Naive thymus-derived CD4-positive, alpha-beta T cell (primary cell): ENCODE measurements around the gene MAGI2. TPM values are rescaled to one million over a fixed set of nuclear protein-coding genes. Genes with fewer than 3 reads are reported as not detected.

Experiments
- ATAC-seq: fragments of 150-1000 bp; cut with Tn5 transposase; 2 replicates; pipeline ENCODE4 v1.10.0; 2021; ENCODE audit warnings: mild to moderate bottlenecking, moderate library complexity
- CTCF ChIA-PET: fragments of 350-600 bp; sonication (Branson Sonifier 250); formaldehyde crosslinking; loops from one replicate; lab custom pipeline; 2021; ENCODE audit warnings: antibody characterized with exemption; lab: Charles Lee
- POLR2A ChIA-PET: fragments of 350-600 bp; sonication (Branson Sonifier 250); formaldehyde crosslinking; loops from one replicate; lab custom pipeline; 2021; ENCODE audit warnings: antibody characterized with exemption, inconsistent platforms; lab: Charles Lee
- DNase-seq, 9 donors: peaks; one replicate each; pipeline versions ENCODE4 v3.0.0 to v3.0.0-alpha.2; 2020 to 2022; ENCODE audit warnings: mixed read lengths in 1 of 9
- H3K27ac ChIP-seq: one replicate; pipeline ENCODE4 v1.7.0; 2013; ENCODE audit warnings: mild to moderate bottlenecking, low read depth, low read length, moderate library complexity
- H3K27me3 ChIP-seq, 2 donors: one replicate each; pipeline ENCODE4 v1.7.0; 2013; ENCODE audit warnings: low read length in 2 of 2, mild to moderate bottlenecking in 2 of 2, moderate library complexity in 2 of 2; ENCODE audit not compliant: control insufficient read depth in 2 of 2, insufficient read depth in 2 of 2
- H3K36me3 ChIP-seq, 3 experiments: 1 replicate in 2 of 3; 2 replicates in 1 of 3; pipeline ENCODE4 v1.7.0; 2013; ENCODE audit warnings: low read length in 3 of 3, mild to moderate bottlenecking in 3 of 3, moderate library complexity in 1 of 3; ENCODE audit not compliant: insufficient read depth in 3 of 3, control insufficient read depth in 2 of 3
- H3K4me1 ChIP-seq, 2 donors: one replicate each; pipeline ENCODE4 v1.7.0; 2013; ENCODE audit warnings: low read length in 2 of 2, mild to moderate bottlenecking in 2 of 2, moderate library complexity in 1 of 2; ENCODE audit not compliant: control insufficient read depth in 2 of 2, insufficient read depth in 2 of 2
- H3K4me3 ChIP-seq: 2 replicates; pipeline ENCODE4 v1.7.0; 2013; ENCODE audit warnings: mild to moderate bottlenecking, low read length
- H3K9me3 ChIP-seq, 3 experiments: 1 replicate in 2 of 3; 2 replicates in 1 of 3; pipeline ENCODE4 v1.7.0; 2013; ENCODE audit warnings: low read length in 3 of 3; ENCODE audit not compliant: control insufficient read depth in 2 of 3
- H3K27ac Mint-ChIP-seq, 9 donors: one replicate each; pipeline ENCODE4 v1.8.0; 2020 to 2022; ENCODE audit warnings: mixed read lengths in 9 of 9, mild to moderate bottlenecking in 8 of 9, moderate library complexity in 5 of 9, inconsistent platforms in 2 of 9
- H3K27me3 Mint-ChIP-seq, 5 donors: one replicate each; pipeline ENCODE4 v1.8.0; 2021 to 2022; ENCODE audit warnings: mixed read lengths in 5 of 5, mild to moderate bottlenecking in 1 of 5
- H3K36me3 Mint-ChIP-seq, 5 donors: one replicate each; pipeline ENCODE4 v1.8.0; 2020 to 2022; ENCODE audit warnings: mixed read lengths in 5 of 5, mild to moderate bottlenecking in 3 of 5, inconsistent platforms in 1 of 5
- H3K4me1 Mint-ChIP-seq, 7 donors: one replicate each; pipeline ENCODE4 v1.8.0; 2020 to 2022; ENCODE audit warnings: mixed read lengths in 7 of 7, mild to moderate bottlenecking in 3 of 7, inconsistent platforms in 1 of 7
- H3K4me3 Mint-ChIP-seq, 10 donors: one replicate each; pipeline ENCODE4 v1.8.0; 2020 to 2022; ENCODE audit warnings: mild to moderate bottlenecking in 10 of 10, mixed read lengths in 10 of 10, moderate library complexity in 6 of 10, inconsistent platforms in 2 of 10
- H3K9me3 Mint-ChIP-seq, 11 donors: one replicate each; pipeline ENCODE4 v1.8.0; 2020 to 2022; ENCODE audit warnings: mixed read lengths in 11 of 11, mild to moderate bottlenecking in 4 of 11, inconsistent platforms in 1 of 11, moderate library complexity in 1 of 11
- intact Hi-C, 2 donors: fragments of 100-400 bp; cut with micrococcal nuclease; formaldehyde crosslinking; loops; one replicate each; pipeline ENCODE4 v1.15.1; 2023
- polyA plus RNA-seq, 2 donors: library from polyadenylated mRNA; unstranded; fragments of 300-500 nt; fragmentation: Illumina TruSeq; gene quantifications; one replicate each; pipeline ENCODE4 v1.2.3, GENCODE V29; 2021
- total RNA-seq, 6 experiments: library from RNA in 5 of 6; stranded (reverse) in 5 of 6; gene quantifications; 1 replicate in 5 of 6; 2 replicates in 1 of 6; pipeline ENCODE4 v1.2.3 and lab custom pipeline; 2021 to 2026

MAGI2 gene
- total and polyA plus RNA-seq, 7 experiments from 2014 or later, result 0.05 to 0.67 (median 0.15) TPM; not detected in 3

DNA sequence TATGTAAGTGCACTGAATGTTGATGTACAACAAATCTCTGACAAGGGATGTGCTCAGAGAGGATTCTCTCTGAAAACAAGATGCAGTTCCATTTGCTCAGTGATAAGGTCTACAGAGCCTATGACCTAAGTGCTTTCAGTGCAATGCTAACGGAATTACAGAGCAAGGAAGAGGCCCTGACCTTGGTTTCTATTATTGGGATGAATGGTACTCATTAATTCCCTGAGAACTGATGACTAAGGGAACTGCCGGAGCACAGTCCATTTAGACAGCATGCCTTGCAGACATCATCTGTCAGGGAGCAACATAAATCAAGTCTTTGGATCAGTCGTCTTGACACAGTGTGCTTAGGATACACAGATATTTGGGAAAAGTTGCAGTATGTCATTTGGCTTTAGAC, 1314.1 kb downstream of the MAGI2 start:
- no peaks in the 10 kb centered on the region for H3K36me3 Mint-ChIP-seq
- Histone ChIP-seq H3K27ac (no peak overlapping the region), H3K36me3 (no peaks in the 10 kb centered on the region), H3K4me1 (no peaks in the 10 kb centered on the region), H3K9me3 (no peaks in the 10 kb centered on the region), H3K4me3 (no peak overlapping the region), H3K27me3 (no peaks in the 10 kb centered on the region)
- H3K4me1 Mint-ChIP-seq, result no peaks in the 10 kb centered on the region
- intact Hi-C loops, result no loop called here
- H3K27ac Mint-ChIP-seq, result no peak overlapping the region
- DNase-seq (no peak), ATAC-seq (no peak)
- H3K27me3 Mint-ChIP-seq, result peaks cover 5 to 22% (median 9%) of the 10 kb centered on the region in 5 donors
- no peaks in the 10 kb centered on the region for H3K9me3 Mint-ChIP-seq
- POLR2A ChIA-PET, result no interaction called here
- CTCF ChIA-PET, result no interaction called here
- H3K4me3 Mint-ChIP-seq, result no peak overlapping the region

- no peak overlapping the region for H3K27ac ChIP-seq
- no peak for DNase-seq
- Mint-ChIP-seq H3K4me1 (no peaks in the 10 kb centered on the region), H3K27me3 (peaks cover 0 to 10% (median 2%) of the 10 kb centered on the region in 5 donors), H3K9me3 (no peaks in the 10 kb centered on the region), H3K36me3 (no peaks in the 10 kb centered on the region), H3K27ac (no peak overlapping the region), H3K4me3 (no peak overlapping the region)
- POLR2A ChIA-PET, result no interaction called here
- H3K36me3 ChIP-seq, result no peaks in the 10 kb centered on the region
- no peak for ATAC-seq
- no peaks in the 10 kb centered on the region for H3K9me3 ChIP-seq
- intact Hi-C loops, result no loop called here
- H3K27me3 ChIP-seq, result no peaks in the 10 kb centered on the region
- CTCF ChIA-PET, result interaction anchor here (0.6 to 0.7 kb wide), 2 partner anchors 16 to 26 kb away, joined by 3 read pairs; no protein-coding TSS in a partner anchor
- no peaks in the 10 kb centered on the region for H3K4me1 ChIP-seq
- H3K4me3 ChIP-seq, result no peak overlapping the region
Observed at GRCh38 chr7:78134774-78135173, 1318.7 kb downstream of the MAGI2 start.

DNA sequence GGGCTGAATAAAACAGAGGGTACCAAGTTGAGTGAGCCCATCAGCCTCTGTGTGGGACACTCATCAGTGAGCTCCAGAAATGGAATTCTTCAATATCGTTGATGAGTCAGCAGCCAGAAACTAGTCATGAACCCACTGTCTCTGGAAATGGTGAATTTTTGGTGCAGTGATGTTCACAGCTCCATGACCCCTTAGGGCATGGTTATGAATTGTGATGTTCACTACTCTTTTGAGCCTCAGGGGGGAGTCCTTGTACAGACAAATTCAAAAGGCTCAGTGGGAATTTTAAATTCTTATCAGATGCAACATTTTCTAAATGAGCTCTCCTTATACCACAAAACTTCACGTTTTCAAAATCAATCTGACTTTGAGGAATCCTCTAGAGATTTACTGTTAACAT, 1319.2 kb downstream of the MAGI2 start:
- Mint-ChIP-seq H3K27me3 (peaks cover 0 to 9% (median under 1%) of the 10 kb centered on the region in 5 donors), H3K4me3 (no peak overlapping the region), H3K27ac (no peak overlapping the region), H3K4me1 (no peaks in the 10 kb centered on the region), H3K9me3 (no peaks in the 10 kb centered on the region), H3K36me3 (no peaks in the 10 kb centered on the region)
- ChIA-PET CTCF (interaction anchor here (0.6 to 0.7 kb wide), 2 partner anchors 16 to 27 kb away, joined by 3 read pairs; no protein-coding TSS in a partner anchor), POLR2A (no interaction called here)
- Histone ChIP-seq H3K4me1 (no peaks in the 10 kb centered on the region), H3K4me3 (no peak overlapping the region), H3K27ac (no peak overlapping the region), H3K36me3 (no peaks in the 10 kb centered on the region), H3K27me3 (no peaks in the 10 kb centered on the region), H3K9me3 (no peaks in the 10 kb centered on the region)
- intact Hi-C loops, result no loop called here
- DNase-seq (no peak), ATAC-seq (no peak)

DNA sequence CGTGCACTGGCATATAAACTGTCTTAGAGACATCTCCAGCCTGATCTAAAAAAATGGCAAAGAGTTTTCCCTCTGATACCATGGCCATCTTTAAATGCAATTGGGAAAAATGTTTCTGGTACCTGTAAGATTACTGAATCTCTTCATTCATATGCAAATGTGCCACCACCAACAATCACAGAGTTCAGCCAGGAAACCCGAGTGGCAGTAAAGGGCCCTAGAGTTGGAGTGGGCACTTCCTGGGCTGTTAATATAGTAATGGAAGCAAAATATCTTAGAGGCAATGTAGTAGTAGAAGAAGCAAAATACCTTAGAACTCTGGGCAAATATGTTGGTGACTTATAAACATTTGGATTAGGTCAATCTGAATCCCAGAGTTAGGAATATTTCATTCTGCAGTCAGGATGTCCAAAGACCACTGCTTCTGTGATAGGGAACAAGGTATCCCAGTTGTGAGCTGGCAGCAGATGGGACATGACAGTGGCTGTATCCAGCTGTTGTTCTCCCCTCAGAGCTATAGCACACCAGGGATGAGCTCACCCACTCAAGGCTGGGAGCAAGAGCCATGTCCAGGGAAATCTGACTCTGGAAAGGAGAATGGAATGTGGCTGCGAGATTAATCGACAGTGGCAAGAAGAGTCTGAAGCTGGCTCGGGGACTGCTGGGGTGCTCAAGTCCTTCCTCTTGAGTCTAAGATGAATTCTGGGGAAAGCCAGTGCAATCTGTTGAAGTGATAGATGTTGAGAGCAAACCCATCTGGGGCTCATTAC, 1322.8 kb downstream of the MAGI2 start:
- H3K4me3 ChIP-seq, result no peak overlapping the region
- CTCF ChIA-PET, result no interaction called here
- intact Hi-C loops, result no loop called here
- no peaks in the 10 kb centered on the region for H3K9me3 ChIP-seq
- Mint-ChIP-seq H3K4me3 (no peak overlapping the region), H3K27me3 (peaks cover 0 to 13% (median 0%) of the 10 kb centered on the region in 5 donors), H3K27ac (no peak overlapping the region), H3K36me3 (no peaks in the 10 kb centered on the region), H3K4me1 (no peaks in the 10 kb centered on the region), H3K9me3 (no peaks in the 10 kb centered on the region)
- H3K27ac ChIP-seq, result no peak overlapping the region
- POLR2A ChIA-PET, result no interaction called here
- ATAC-seq, result peak; percentile 18
- no peaks in the 10 kb centered on the region for H3K4me1 ChIP-seq
- no peak for DNase-seq
- no peaks in the 10 kb centered on the region for H3K36me3 ChIP-seq
- no peaks in the 10 kb centered on the region for H3K27me3 ChIP-seq

- no peaks in the 10 kb centered on the region for H3K9me3 ChIP-seq
- ChIA-PET CTCF (no interaction called here), POLR2A (no interaction called here)
- H3K9me3 Mint-ChIP-seq, result no peaks in the 10 kb centered on the region
- no peaks in the 10 kb centered on the region for H3K27me3 ChIP-seq
- no peaks in the 10 kb centered on the region for H3K36me3 ChIP-seq
- H3K27me3 Mint-ChIP-seq, result peaks cover 0 to 16% (median 4%) of the 10 kb centered on the region in 5 donors
- no peaks in the 10 kb centered on the region for H3K36me3 Mint-ChIP-seq
- H3K27ac ChIP-seq, result no peak overlapping the region
- H3K4me3 ChIP-seq, result no peak overlapping the region
- DNase-seq (no peak), ATAC-seq (no peak)
- H3K4me1 Mint-ChIP-seq, result no peaks in the 10 kb centered on the region
- H3K4me3 Mint-ChIP-seq, result no peak overlapping the region
- no peaks in the 10 kb centered on the region for H3K4me1 ChIP-seq
- H3K27ac Mint-ChIP-seq, result no peak overlapping the region
- intact Hi-C loops, result no loop called here
Observed at GRCh38 chr7:78129865-78130264, 1323.6 kb downstream of the MAGI2 start.

DNA sequence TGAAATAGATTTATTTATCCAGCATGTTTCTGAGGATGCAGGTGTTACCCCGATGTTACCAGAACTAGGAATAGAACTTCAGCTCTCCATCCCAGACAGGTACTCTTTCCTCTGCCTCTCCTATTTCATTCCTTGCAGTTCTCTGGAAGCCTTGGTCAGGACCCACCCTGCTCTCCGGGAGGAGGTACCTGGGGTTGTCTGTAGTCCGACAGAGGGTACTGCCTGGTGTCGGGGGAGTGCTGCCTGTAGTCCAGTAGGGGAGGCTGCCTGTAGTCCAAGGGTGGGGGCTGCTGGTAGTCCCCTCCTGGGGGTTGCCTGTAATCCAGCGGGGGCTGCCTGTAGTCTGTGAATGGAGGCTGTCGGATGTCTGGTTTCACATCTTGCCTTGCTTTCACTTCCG, 1326.5 kb downstream of the MAGI2 start:
- H3K9me3 Mint-ChIP-seq, result no peaks in the 10 kb centered on the region
- Histone ChIP-seq H3K27me3 (no peaks in the 10 kb centered on the region), H3K4me3 (no peak overlapping the region), H3K27ac (no peak overlapping the region), H3K36me3 (no peaks in the 10 kb centered on the region), H3K4me1 (no peaks in the 10 kb centered on the region), H3K9me3 (no peaks in the 10 kb centered on the region)
- no peak overlapping the region for H3K27ac Mint-ChIP-seq
- no peak overlapping the region for H3K4me3 Mint-ChIP-seq
- intact Hi-C loops, result no loop called here
- ChIA-PET CTCF (no interaction called here), POLR2A (no interaction called here)
- ATAC-seq, result no peak
- H3K4me1 Mint-ChIP-seq, result no peaks in the 10 kb centered on the region
- no peaks in the 10 kb centered on the region for H3K36me3 Mint-ChIP-seq
- peaks cover 0 to 16% (median 6%) of the 10 kb centered on the region in 5 donors for H3K27me3 Mint-ChIP-seq
- no peak for DNase-seq

DNA sequence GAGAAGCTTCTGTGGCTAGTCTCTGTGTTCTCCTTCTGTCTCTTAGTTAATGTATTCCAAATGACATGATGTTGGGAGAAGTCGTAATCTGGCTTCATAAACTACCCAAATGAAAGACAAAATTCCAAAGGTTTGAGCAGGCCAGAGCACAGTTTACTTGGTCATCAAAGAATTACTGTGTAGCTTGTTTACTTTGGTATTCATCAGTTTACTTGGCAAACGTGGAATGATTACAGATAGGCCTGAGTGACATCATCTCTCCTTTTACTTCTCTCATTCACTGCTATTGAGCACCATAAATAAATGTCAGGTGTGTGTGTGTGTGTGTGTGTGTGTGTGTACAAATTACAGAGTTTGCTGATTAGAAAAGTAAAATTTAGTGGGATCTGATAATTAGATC, 1327.6 kb downstream of the MAGI2 start:
- Histone ChIP-seq H3K36me3 (no peaks in the 10 kb centered on the region), H3K4me3 (no peak overlapping the region), H3K27me3 (no peaks in the 10 kb centered on the region), H3K9me3 (no peaks in the 10 kb centered on the region), H3K27ac (no peak overlapping the region), H3K4me1 (no peaks in the 10 kb centered on the region)
- Mint-ChIP-seq H3K4me1 (no peaks in the 10 kb centered on the region), H3K36me3 (no peaks in the 10 kb centered on the region), H3K4me3 (no peak overlapping the region), H3K27ac (no peak overlapping the region), H3K9me3 (no peaks in the 10 kb centered on the region), H3K27me3 (peaks cover 0 to 16% (median 6%) of the 10 kb centered on the region in 5 donors)
- DNase-seq (no peak), ATAC-seq (no peak)
- ChIA-PET CTCF (no interaction called here), POLR2A (no interaction called here)
- intact Hi-C loops, result no loop called here
